HepG2 (cell line): ENCODE results near the gene SLC18A3.
A peak's percentile ranks its signal among the peaks of the same experiment; 100 is the strongest.

ENCODE experiments used
- CTCF ChIP-seq: sonication (generic); formaldehyde crosslinking; IDR thresholded peaks from 2 replicates; pipeline ENCODE4 v1.5.0; 2020; ENCODE audit warnings: mild to moderate bottlenecking, missing genetic modification reagents, moderate library complexity
- EZH2 ChIP-seq: conservative IDR thresholded peaks from 2 replicates; pipeline ENCODE4 v1.6.1; 2012; ENCODE audit warnings: mild to moderate bottlenecking, low read depth, low read length, moderate library complexity
- HNRNPLL ChIP-seq: fragments of 200-400 bp; formaldehyde crosslinking; IDR thresholded peaks from 2 replicates; pipeline ENCODE4 v1.6.1; 2017; ENCODE audit warnings: mild to moderate bottlenecking, low read depth, low read length; ENCODE audit not compliant: poor library complexity, severe bottlenecking
- PAX8 ChIP-seq: sonication (generic); formaldehyde crosslinking; IDR thresholded peaks from 2 replicates; pipeline ENCODE4 v1.8.0; 2022; ENCODE audit warnings: mild to moderate bottlenecking, missing genetic modification reagents, borderline replicate concordance
- ZNF225 ChIP-seq: sonication (generic); formaldehyde crosslinking; IDR thresholded peaks from 2 replicates; pipeline ENCODE4 v1.4.0; 2020; ENCODE audit warnings: mild to moderate bottlenecking, missing genetic modification reagents
- ZNF274 ChIP-seq: sonication (generic); formaldehyde crosslinking; IDR thresholded peaks from 2 replicates; pipeline ENCODE4 v1.5.1; 2020; ENCODE audit warnings: mild to moderate bottlenecking, missing genetic modification reagents

- no peak for TF ChIP-seq ZNF225 (CRISPR knock-in tag)
- no peak for TF ChIP-seq HNRNPLL
- TF ChIP-seq EZH2, result peak; percentile 89; the same call in 1 of the 2 replicates
- TF ChIP-seq PAX8, result no peak
- no peak for TF ChIP-seq CTCF (CRISPR knock-in tag)
- no peak for TF ChIP-seq ZNF274 (CRISPR knock-in tag)
Observed at GRCh38 chr10:49613165-49613881, 3.2 kb downstream of the SLC18A3 start.
